ENCODE measurements around the gene CLCN5. TPM values are rescaled to one million over a fixed set of nuclear protein-coding genes. Genes with fewer than 3 reads are reported as not detected.
A peak's percentile ranks its signal among the peaks of the same experiment; 100 is the strongest.

CLCN5 gene
- total RNA-seq, 1 donor from 2014 or later = 18.9 TPM

DNA sequence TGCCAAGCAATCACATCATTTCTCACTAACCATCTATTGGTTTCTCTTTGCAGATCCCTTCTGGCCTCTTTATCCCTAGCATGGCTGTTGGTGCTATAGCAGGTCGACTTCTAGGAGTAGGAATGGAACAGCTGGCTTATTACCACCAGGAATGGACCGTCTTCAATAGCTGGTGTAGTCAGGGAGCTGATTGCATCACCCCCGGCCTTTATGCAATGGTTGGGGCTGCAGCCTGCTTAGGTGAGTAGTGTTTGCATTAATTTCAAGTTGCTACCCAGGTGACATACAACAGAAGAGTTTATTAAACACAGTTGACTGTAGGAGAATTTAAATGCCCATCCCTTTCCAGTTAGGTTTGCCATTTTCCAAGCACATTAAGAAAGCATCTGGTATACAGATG lies 166.2 kb downstream of the CLCN5 start:
- DNase-seq = no peak

DNA sequence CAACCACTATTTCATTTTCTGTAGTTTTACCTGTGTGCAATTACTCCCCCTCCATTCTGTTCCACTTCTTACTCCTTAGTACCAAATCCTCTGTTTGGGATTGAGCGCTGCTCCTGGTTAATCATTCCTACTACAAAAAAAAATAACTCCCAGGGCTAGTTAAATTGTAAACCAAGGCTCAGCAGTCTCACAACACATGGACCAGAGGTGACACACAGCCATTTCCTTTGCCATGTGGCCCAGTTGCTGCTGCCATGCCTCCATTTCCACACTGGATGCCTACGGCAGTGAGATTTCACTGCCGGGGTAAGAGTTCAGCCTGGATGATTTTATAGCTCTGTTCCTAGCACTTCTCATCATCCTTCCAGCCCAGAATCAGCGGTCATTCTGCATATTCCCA lies 171.2 kb downstream of the CLCN5 start:
- DNase-seq = no peak

DNA sequence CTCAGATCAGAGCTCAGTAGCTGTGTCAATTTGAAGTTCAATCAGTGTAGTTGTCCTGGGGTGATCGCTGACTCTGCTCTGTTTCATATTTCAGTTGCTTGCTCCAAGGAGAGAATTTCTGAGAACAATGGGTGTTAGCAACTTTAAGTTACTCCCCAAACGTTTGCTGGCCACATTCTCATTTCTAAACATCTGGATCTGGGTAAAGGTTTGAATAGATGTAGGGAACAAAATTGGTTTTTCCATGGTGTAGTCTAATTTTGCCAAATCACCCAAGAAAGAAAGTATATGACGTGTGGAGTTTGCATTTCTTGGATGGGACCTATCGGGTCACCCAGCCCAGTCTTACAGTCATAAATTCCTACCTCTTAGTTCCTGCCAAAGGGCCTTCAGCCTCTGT lies 174.7 kb downstream of the CLCN5 start:
- peak; percentile 27 for DNase-seq

GRCh38 chrX:50098241-50098640 lies 175.8 kb downstream of the CLCN5 start:
- no peak for DNase-seq

- DNase-seq = no peak
Observed at GRCh38 chrX:50098749-50099148, 176.4 kb downstream of the CLCN5 start.

- DNase-seq = no peak
Observed at GRCh38 chrX:50099331-50099730, 176.9 kb downstream of the CLCN5 start.

GRCh38 chrX:50100188-50100587 lies 177.8 kb downstream of the CLCN5 start:
- DNase-seq = peak; percentile 23

DNA sequence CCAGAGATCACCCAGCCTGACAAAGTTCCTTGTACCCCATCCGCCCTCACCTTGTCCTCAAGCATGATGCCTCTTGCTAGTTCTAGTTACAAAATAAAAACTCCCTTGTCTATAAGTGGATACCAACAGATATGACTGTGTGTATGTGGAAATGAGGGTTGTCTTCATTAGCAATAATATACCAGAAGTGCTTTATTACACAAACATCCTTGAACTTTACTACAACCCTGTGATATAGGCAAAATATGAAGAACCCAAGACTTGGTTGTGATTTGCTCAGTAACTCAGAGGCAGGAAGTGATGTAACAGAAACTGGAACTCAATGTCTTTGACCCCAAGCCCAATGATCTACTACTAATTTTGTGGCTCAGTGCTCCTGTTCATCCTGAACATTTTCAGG lies 180.8 kb downstream of the CLCN5 start:
- DNase-seq = no peak

DNA sequence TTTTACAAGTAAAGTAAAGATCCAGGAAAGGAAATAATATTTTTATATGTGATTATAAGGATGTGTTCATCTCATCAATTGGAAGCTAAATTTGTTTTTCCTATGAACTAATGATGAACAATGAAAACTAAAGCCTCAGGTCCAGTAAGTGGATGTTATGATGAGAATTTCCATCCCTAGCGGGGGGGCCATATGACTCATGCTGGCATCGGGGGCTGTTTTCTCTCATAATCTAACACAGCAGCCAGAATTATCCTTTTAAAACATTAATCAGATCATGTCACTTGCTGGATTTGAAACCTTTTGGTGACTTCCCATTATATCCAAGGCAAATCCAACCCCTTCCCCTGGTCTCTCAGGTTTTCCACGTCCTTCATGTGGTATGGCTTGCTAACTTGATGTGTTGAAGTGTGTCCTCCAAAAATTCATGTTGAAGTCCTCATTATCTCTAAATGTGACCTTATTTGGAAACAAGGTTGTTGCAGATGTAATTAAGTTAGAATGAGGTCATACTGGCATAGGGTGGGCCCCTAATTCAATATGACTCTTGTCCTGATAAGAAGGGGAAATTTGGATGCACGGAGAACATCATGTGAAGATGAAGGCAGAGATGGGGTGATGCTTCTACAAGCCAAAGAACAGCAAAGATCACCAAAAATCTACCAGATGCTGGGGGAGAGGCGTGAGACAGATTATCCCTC lies 181.6 kb downstream of the CLCN5 start:
- DNase-seq = no peak

DNA sequence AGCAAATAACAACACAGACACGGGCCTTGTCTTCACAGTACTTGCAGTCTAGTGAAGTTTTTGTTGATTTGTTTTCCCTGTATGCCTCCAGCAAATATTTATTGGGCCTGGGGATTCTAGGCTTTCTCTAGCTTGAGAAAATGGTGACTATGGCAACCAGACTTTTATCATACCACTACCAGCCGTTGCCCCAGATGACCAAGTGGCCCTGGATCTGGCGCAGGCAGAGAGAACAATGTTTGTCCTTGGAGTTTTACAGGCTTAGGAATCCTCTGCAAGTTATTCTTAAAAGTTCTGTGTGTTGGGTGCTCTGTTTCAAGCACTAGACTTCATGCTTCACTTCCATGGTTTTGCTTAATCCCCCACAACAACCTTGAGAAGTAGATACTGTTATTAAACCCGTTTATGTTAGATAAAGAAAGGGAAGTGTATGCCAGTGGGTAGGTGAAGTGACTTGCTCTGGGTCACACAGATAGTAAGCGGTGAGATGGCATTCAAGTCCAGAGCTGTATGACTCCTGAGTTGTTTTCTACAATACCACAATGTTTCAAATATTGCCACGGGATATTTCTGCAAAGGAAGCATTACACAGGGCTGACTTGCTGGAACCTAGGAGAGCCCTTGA lies 183.8 kb downstream of the CLCN5 start:
- no peak for DNase-seq

DNA sequence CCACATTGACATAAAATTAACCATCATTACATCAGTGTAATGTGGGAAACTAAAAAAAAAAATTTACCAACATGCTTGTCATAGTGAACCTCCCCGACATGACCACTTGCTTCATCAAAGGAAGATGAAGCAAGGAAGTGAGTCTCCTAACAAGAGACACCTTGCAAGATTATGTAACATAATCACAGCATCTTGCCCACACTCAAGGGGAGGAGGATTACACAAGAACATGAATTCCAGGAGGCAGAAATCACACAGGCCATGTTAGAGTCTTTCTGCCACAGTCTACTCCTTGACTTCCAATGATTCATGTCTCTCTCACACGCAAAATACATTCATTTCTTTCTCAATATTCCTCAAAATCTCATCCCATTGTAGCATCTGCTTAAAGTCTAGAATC lies 185.1 kb downstream of the CLCN5 start:
- no peak for DNase-seq

GRCh38 chrX:50108264-50108663 lies 185.9 kb downstream of the CLCN5 start:
- no peak for DNase-seq

- DNase-seq = peak; percentile 27
Observed at GRCh38 chrX:50111742-50112141, 189.3 kb downstream of the CLCN5 start.

DNA sequence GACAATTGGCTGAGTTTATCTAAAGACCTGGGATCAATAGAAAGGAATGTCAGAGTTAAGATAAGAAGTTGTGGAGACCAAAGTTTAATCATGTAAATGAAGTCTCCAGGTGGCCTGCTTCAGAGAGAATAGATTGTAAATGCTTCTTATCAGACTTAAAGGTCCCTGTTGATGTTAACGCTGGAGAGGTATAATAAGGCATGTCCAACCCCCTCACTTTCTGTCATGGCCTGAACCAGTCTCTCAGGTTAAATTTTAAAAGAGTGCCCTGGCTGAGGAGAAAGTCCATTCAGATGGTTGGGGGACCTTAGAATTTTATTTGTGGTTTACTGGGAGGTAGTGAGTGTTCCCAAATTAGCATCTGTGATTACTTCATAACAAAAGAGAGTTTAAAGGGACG lies 191.7 kb downstream of the CLCN5 start:
- DNase-seq = no peak

GRCh38 chrX:50115973-50116372 lies 193.6 kb downstream of the CLCN5 start:
- DNase-seq = no peak

- no peak for DNase-seq
Observed at GRCh38 chrX:50117476-50117875, 195.1 kb downstream of the CLCN5 start.

- no peak for DNase-seq
Observed at GRCh38 chrX:50125480-50125879, 203.1 kb downstream of the CLCN5 start.

DNA sequence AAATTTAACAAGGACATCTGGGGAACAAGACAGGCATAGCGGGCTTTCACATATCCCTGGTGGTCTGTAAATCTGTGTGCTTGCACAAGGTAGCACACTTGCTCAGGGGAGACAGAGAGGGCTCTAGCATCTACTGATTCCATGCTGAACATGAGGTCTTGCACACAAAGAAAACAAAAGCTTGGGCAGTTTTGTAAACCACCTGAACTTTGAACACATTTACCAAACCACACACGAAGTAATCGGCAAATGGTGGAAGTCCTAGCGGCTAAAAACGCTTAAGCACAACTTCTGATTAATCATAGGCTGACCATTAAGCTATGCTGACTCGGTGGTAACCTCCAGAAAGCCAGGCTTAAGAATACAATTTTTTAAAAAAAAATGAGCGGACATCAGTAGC lies 225.6 kb downstream of the CLCN5 start:
- DNase-seq = no peak

Small RNA genes lying within 50 kb of the gene (small RNA-seq; reads per million reads assigned to genes)
- gene MIR188 (ENCODE audit: low replicate concordance) (1.5 reads per million, percentile 83 among the genes with 10 or more reads in this experiment), gene MIR362 (ENCODE audit: low replicate concordance) (3.1 reads per million, percentile 89 among the genes with 10 or more reads in this experiment), gene MIR500A (ENCODE audit: low replicate concordance) (67.5 reads per million, percentile 96 among the genes with 10 or more reads in this experiment), gene MIR500B (ENCODE audit: low replicate concordance) (not detected), gene MIR501 (ENCODE audit: low replicate concordance) (5.0 reads per million, percentile 91 among the genes with 10 or more reads in this experiment), gene MIR502 (ENCODE audit: low replicate concordance) (2.7 reads per million, percentile 88 among the genes with 10 or more reads in this experiment), gene MIR532 (ENCODE audit: low replicate concordance) (262 reads per million, percentile 97 among the genes with 10 or more reads in this experiment), gene MIR660 (ENCODE audit: low replicate concordance) (110 reads per million, percentile 96 among the genes with 10 or more reads in this experiment), gene RNU6-421P (ENCODE audit: low replicate concordance) (not detected)

Other genes with a start within 250 kb of the CLCN5 start
- not detected for gene PAGE1, start 226.6 kb upstream of the CLCN5 start, total RNA-seq
- not detected for gene PAGE4, start 93.3 kb upstream of the CLCN5 start, total RNA-seq
- 3.1 TPM for gene USP27X, start 43.1 kb upstream of the CLCN5 start, total RNA-seq

Measured in skin of body (tissue), 3 donors.